Caco-2 (cell line): ENCODE results near the gene SDCCAG8. TPM values are rescaled to one million over a fixed set of nuclear protein-coding genes. Genes with fewer than 3 reads are reported as not detected.
A peak's percentile ranks its signal among the peaks of the same experiment; 100 is the strongest.

ENCODE experiments used
- BruUV-seq: library from RNA; stranded (reverse); fragments of 400-500 nt; replicated peaks from 2 replicates; lab custom pipeline; 2021; lab: Mats Ljungman, UMichigan
- CTCF ChIA-PET: fragments of 300-600 bp; sonication (Branson Sonifier 250); formaldehyde crosslinking; loops from one replicate; lab custom pipeline; 2022; ENCODE audit warnings: antibody characterized with exemption; lab: Charles Lee
- POLR2A ChIA-PET: fragments of 300-600 bp; sonication (Branson Sonifier 250); formaldehyde crosslinking; loops from one replicate; lab custom pipeline; 2022; ENCODE audit warnings: antibody characterized with exemption; lab: Charles Lee
- DNase-seq, 2 experiments: peaks; one replicate each; pipeline versions ENCODE4 v3.0.0 to v3.0.0-alpha.2; 2020 to 2022
- H3K27me3 ChIP-seq: replicated peaks from 2 replicates; pipeline ENCODE4 v1.6.0; 2011; ENCODE audit warnings: low read length; ENCODE audit not compliant: control insufficient read depth, insufficient read depth
- H3K36me3 ChIP-seq: 2 replicates; pipeline ENCODE4 v1.5.1; 2011; ENCODE audit warnings: low read length; ENCODE audit not compliant: control insufficient read depth, insufficient read depth
- H3K4me1 ChIP-seq: fragments of 250-450 bp; sonication (Bioruptor Pico); 2 replicates; pipeline ENCODE4 v1.5.1; 2020; ENCODE audit warnings: mild to moderate bottlenecking
- H3K4me3 ChIP-seq: 2 replicates; pipeline ENCODE4 v1.5.1; 2011; ENCODE audit warnings: low read depth, mild to moderate bottlenecking, control low read depth, low read length
- H3K9me3 ChIP-seq: fragments of 250-450 bp; sonication (Bioruptor Pico); 2 replicates; pipeline ENCODE4 v1.5.1; 2020; ENCODE audit warnings: mild to moderate bottlenecking, moderate library complexity
- H3K27ac Mint-ChIP-seq: one replicate; pipeline ENCODE4 v1.8.0; 2022; ENCODE audit warnings: mixed read lengths; ENCODE audit not compliant: unreplicated experiment
- H3K27me3 Mint-ChIP-seq: one replicate; pipeline ENCODE4 v1.8.0; 2022; ENCODE audit warnings: mixed read lengths; ENCODE audit not compliant: insufficient read depth, unreplicated experiment
- H3K36me3 Mint-ChIP-seq: one replicate; pipeline ENCODE4 v1.8.0; 2022; ENCODE audit warnings: mild to moderate bottlenecking, mixed read lengths; ENCODE audit not compliant: insufficient read depth, unreplicated experiment
- H3K4me1 Mint-ChIP-seq: one replicate; pipeline ENCODE4 v1.8.0; 2022; ENCODE audit warnings: low read depth, mixed read lengths; ENCODE audit not compliant: unreplicated experiment
- H3K4me3 Mint-ChIP-seq: one replicate; pipeline ENCODE4 v1.8.0; 2022; ENCODE audit warnings: mild to moderate bottlenecking, moderate library complexity, mixed read lengths; ENCODE audit not compliant: unreplicated experiment
- H3K9me3 Mint-ChIP-seq: one replicate; pipeline ENCODE4 v1.8.0; 2022; ENCODE audit warnings: mixed read lengths; ENCODE audit not compliant: unreplicated experiment
- CTCF ChIP-seq, 2 experiments: fragments of 200-600 bp in 1 of 2; IDR thresholded peaks; 1 replicate in 1 of 2; 2 replicates in 1 of 2; pipeline versions ENCODE4 v1.5.1 to v1.8.0; 2011 to 2022; ENCODE audit warnings: antibody characterized with exemption in 1 of 2, control low read depth in 1 of 2, inconsistent platforms in 1 of 2, low read depth in 1 of 2, low read length in 1 of 2, mild to moderate bottlenecking in 1 of 2, moderate library complexity in 1 of 2; ENCODE audit not compliant: insufficient read depth in 1 of 2, severe bottlenecking in 1 of 2, unreplicated experiment in 1 of 2
- intact Hi-C: fragments of 100-400 bp; cut with micrococcal nuclease; formaldehyde crosslinking; loops from one replicate; pipeline ENCODE4 v1.10.0; 2022; ENCODE audit not compliant: unreplicated experiment
- total RNA-seq: library from RNA; stranded (reverse); gene quantifications from 2 replicates; pipeline ENCODE4 v1.2.3, GENCODE V29; 2022

The SDCCAG8 gene
- total RNA-seq, 1 experiment from 2014 or later, result 23.0 TPM

- H3K27me3 Mint-ChIP-seq, result no peaks in the 10 kb centered on the region
- H3K9me3 Mint-ChIP-seq, result no peaks in the 10 kb centered on the region
- TF ChIP-seq CTCF (IDR thresholded peaks at IDR 0.05; ENCODE audit: insufficient read depth in 1 of 2, low read depth in 1 of 2, low read length in 1 of 2, severe bottlenecking in 1 of 2, unreplicated experiment in 1 of 2), result no peak
- ChIA-PET CTCF (no interaction called here), POLR2A (no interaction called here)
- Histone ChIP-seq H3K4me3 (peak overlapping the region; percentile 92), H3K4me1 (peaks cover 7% of the 10 kb centered on the region), H3K27me3 (no peaks in the 10 kb centered on the region), H3K36me3 (no peaks in the 10 kb centered on the region), H3K9me3 (no peaks in the 10 kb centered on the region)
- intact Hi-C loops, result no loop called here
- no peak for DNase-seq
- H3K4me3 Mint-ChIP-seq, result peak overlapping the region; percentile 93
- BruUV-seq, result TSS peak; percentile 43
- H3K27ac Mint-ChIP-seq, result peak overlapping the region; percentile 93
- no peaks in the 10 kb centered on the region for H3K4me1 Mint-ChIP-seq
- H3K36me3 Mint-ChIP-seq, result peaks cover 16% of the 10 kb centered on the region
These were observed 2.5 kb upstream of the SDCCAG8 start for GRCh38 chr1:243253211-243253925.

GRCh38 chr1:243253926-243254232, 2.0 kb upstream of the SDCCAG8 start:
- ChIA-PET CTCF (no interaction called here), POLR2A (no interaction called here)
- Histone ChIP-seq H3K4me3 (peak overlapping the region; percentile 92), H3K9me3 (no peaks in the 10 kb centered on the region), H3K4me1 (peaks cover 7% of the 10 kb centered on the region), H3K36me3 (no peaks in the 10 kb centered on the region), H3K27me3 (no peaks in the 10 kb centered on the region)
- Mint-ChIP-seq H3K36me3 (peaks cover 16% of the 10 kb centered on the region), H3K9me3 (no peaks in the 10 kb centered on the region), H3K27me3 (no peaks in the 10 kb centered on the region), H3K27ac (peak overlapping the region; percentile 93), H3K4me1 (no peaks in the 10 kb centered on the region), H3K4me3 (peak overlapping the region; percentile 93)
- TF ChIP-seq CTCF (IDR thresholded peaks at IDR 0.05; ENCODE audit: insufficient read depth in 1 of 2, low read depth in 1 of 2, low read length in 1 of 2, severe bottlenecking in 1 of 2, unreplicated experiment in 1 of 2), result no peak
- intact Hi-C loops, result loop anchor here (1.0 to 2.0 kb wide), 2 partner anchors 71 to 153 kb away; no protein-coding TSS in a partner anchor
- DNase-seq, result no peak
- BruUV-seq, result no TSS peak

- peak overlapping the region; percentile 93 for H3K4me3 Mint-ChIP-seq
- peak overlapping the region; percentile 93 for H3K27ac Mint-ChIP-seq
- H3K4me1 Mint-ChIP-seq, result no peaks in the 10 kb centered on the region
- no peaks in the 10 kb centered on the region for H3K27me3 Mint-ChIP-seq
- intact Hi-C loops, result loop anchor here (1.0 to 2.0 kb wide), 2 partner anchors 71 to 154 kb away; no protein-coding TSS in a partner anchor
- ChIA-PET POLR2A (no interaction called here), CTCF (no interaction called here)
- Histone ChIP-seq H3K27me3 (no peaks in the 10 kb centered on the region), H3K4me3 (peak overlapping the region; percentile 92), H3K36me3 (no peaks in the 10 kb centered on the region), H3K9me3 (no peaks in the 10 kb centered on the region), H3K4me1 (peaks cover 7% of the 10 kb centered on the region)
- DNase-seq, result peak; percentile 57 to 65
- H3K36me3 Mint-ChIP-seq, result peaks cover 16% of the 10 kb centered on the region
- BruUV-seq, result no TSS peak
- no peaks in the 10 kb centered on the region for H3K9me3 Mint-ChIP-seq
- no peak for TF ChIP-seq CTCF (IDR thresholded peaks at IDR 0.05; ENCODE audit: insufficient read depth in 1 of 2, low read depth in 1 of 2, low read length in 1 of 2, severe bottlenecking in 1 of 2, unreplicated experiment in 1 of 2)
These were observed 1.5 kb upstream of the SDCCAG8 start for GRCh38 chr1:243254233-243254926.
